KBM-7 (cell line): Measurements from ENCODE around the gene ICAM5.
A peak's percentile ranks its signal among the peaks of the same experiment; 100 is the strongest.
"Not testable (repeated sequence)": the region's sequence is repeated elsewhere in the genome, so short reads cannot be mapped to it uniquely, and the experiment has no call there.

ENCODE experiments used
- DNase-seq: peaks from one replicate; pipeline ENCODE4 v3.0.0-alpha.2; 2015
- in situ Hi-C: fragments of 300-500 bp; cut with MboI; formaldehyde crosslinking; loops from 2 replicates; pipeline ENCODE4 v1.14.3; 2020; ENCODE audit warnings: low sequenced_read_pairs, low pct_unique_long_range_greater_than_20kb, mixed read lengths

ICAM5 gene

DNA sequence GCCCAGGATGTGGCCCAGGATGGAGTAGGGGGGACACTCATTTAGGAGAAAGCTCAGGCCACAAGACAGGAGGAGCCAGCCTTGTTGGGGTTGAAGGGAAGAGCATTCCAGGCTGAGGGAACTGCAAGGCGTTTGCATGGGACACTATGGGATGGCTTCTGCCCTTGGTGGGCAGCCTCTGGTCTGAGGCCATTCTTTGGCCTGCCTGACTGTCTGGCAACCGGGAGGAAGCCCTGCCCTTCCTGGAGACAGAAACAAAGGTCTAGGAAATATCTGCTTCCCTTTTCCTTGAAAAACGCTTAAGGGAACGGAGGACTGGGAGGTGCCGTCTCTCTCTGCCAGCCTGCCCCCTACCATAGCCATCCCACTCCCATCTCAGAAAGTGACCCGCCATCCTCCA lies 21.7 kb upstream of the ICAM5 start:
- in situ Hi-C loops = loop anchor here (10.0 kb wide), 1 partner anchor 127 kb away; no protein-coding TSS in a partner anchor
- no peak for DNase-seq

DNA sequence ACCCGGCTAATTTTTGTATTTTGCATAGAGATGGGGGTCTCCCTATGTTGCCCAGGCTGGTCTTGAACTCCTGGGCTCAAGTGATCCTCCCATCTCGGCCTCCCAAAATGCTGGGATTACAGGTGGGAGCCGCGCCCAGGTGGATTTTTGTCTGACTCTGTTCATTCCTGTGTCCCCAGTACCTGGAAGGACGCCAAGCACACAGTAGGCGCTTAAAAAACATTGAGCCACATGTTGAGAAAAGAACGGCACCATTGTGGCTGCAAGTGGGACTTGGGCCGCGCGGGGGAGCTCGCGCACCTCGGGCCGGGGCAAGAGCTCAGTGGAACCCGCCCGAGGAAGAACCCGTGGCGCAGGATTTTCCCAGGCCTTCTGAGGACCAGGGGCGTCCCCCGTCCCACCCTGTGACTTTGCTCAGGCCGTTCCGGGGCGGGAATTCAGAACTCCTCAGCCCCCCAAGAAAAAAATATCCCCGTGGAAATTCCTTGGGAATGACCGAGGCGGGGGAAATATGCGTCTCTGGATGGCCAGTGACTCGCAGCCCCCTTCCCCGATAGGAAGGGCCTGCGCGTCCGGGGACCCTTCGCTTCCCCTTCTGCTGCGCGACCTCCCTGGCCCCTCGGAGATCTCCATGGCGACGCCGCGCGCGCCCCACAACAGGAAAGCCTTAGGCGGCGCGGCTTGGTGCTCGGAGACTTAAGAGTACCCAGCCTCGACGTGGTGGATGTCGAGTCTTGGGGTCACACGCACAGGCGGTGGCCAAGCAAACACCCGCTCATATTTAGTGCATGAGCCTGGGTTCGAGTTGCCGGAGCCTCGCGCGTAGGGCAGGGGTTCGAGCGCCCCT lies 20.2 kb upstream of the ICAM5 start:
- in situ Hi-C loops = loop anchor here (10.0 kb wide), 1 partner anchor 125 kb away; no protein-coding TSS in a partner anchor
- DNase-seq = peak; percentile 90

DNA sequence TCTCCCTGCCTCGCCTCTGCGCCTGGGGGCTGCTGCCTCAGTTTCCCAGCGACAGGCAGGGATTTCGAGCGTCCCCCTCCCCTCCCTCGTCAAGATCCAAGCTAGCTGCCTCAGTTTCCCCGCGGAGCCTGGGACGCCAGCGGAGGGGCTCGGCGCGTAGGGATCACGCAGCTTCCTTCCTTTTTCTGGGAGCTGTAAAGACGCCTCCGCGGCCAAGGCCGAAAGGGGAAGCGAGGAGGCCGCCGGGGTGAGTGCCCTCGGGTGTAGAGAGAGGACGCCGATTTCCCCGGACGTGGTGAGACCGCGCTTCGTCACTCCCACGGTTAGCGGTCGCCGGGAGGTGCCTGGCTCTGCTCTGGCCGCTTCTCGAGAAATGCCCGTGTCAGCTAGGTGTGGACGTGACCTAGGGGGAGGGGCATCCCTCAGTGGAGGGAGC lies 19.6 kb upstream of the ICAM5 start:
- peak; percentile 87 for DNase-seq
- in situ Hi-C loops = no loop called here

DNA sequence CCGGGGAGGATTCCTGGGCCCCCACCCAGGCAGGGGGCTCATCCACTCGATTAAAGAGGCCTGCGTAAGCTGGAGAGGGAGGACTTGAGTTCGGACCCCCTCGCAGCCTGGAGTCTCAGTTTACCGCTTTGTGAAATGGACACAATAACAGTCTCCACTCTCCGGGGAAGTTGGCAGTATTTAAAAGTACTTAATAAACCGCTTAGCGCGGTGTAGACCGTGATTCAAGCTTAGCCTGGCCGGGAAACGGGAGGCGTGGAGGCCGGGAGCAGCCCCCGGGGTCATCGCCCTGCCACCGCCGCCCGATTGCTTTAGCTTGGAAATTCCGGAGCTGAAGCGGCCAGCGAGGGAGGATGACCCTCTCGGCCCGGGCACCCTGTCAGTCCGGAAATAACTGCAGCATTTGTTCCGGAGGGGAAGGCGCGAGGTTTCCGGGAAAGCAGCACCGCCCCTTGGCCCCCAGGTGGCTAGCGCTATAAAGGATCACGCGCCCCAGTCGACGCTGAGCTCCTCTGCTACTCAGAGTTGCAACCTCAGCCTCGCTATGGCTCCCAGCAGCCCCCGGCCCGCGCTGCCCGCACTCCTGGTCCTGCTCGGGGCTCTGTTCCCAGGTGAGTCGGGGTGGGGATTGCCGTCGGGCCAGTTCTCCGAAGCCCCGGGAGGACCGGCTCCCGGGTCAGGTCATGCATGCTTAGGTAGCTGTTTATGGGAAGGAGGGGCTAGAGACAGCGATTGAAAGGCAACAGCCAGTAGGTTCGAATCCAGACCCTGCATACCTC lies 18.9 kb upstream of the ICAM5 start, which contains the start of gene ICAM1:
Gene ICAM1 (plus strand): TSS at position 505 of the 779 bp plus-strand sequence. CDS start 40 bp downstream, at position 545.
- in situ Hi-C loops = no loop called here
- peak; percentile 82 for DNase-seq

DNA sequence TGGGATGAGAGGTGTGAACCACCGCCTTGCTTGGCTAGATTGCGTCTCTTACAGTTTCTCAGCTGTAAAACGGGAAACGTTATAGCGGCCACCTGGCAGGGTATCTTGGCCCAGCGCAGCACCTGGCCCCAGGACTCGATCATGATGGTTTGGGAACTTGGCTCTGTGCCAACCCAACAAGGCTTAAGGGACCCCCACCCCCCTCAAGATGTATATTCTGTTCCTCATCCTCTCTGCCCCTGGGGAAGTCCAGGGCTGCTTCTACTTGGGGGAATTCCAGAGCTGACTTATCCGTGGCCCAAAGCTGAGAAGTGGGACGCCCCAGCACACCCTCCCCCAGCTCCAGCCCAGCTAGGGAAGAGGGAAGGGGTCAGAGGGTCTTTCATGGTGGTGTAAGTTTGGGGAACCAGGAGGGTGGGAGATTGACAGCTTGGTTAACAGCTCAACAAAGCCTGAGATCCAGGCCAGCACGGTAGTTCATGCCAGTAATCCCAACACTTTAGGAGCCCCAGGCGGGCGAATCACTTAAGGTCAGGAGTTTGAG lies 18.1 kb upstream of the ICAM5 start:
- no peak for DNase-seq
- in situ Hi-C loops = no loop called here

DNA sequence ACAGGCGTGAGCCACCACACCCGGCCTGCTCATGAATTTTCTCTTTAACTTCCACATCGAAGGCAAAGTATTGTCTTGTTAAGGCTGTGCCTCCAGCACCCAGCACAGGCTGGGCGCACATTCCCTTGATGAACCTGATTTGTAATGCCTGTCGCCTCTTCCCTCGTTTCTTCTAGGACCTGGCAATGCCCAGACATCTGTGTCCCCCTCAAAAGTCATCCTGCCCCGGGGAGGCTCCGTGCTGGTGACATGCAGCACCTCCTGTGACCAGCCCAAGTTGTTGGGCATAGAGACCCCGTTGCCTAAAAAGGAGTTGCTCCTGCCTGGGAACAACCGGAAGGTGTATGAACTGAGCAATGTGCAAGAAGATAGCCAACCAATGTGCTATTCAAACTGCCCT lies 15.2 kb upstream of the ICAM5 start:
- DNase-seq = no peak
- in situ Hi-C loops = no loop called here

DNA sequence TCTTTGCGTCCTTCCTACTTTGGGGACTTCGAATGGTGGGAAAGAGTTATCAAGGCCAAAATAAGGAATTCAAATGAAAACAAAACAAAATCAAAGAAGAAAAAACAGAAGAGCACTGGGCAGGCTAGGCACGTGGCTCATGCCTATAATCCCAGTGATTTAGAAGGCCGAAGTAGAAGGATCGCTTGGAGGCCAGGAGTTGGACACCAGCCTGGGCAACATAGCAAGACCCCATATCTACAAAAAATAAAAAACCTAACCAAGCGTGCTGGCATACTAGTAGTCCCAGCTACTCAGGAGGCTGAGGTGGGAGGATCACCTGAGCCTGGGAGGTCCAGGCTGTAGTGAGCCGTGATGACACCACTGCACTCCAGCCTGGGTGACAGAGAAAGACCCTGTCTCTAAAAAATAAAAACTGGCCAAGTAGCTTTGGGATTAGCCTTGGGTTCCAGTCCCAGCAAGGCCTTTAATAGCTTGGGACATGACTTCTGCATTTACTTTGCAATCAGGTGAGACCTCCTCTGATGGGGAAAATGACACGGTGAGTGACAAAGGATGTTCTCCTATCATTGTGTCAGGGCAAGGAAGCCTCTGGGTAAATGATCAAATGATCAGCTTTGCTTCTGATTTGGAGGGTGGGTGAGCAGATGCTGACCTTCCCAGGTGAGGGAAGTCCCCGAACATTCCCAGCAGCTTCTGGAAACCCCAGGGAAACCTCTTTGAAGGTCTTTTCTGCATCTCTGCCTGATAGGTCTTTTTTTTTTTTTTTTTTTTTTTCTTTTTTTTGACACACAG lies 11.8 kb upstream of the ICAM5 start:
- no peak for DNase-seq
- in situ Hi-C loops = no loop called here

DNA sequence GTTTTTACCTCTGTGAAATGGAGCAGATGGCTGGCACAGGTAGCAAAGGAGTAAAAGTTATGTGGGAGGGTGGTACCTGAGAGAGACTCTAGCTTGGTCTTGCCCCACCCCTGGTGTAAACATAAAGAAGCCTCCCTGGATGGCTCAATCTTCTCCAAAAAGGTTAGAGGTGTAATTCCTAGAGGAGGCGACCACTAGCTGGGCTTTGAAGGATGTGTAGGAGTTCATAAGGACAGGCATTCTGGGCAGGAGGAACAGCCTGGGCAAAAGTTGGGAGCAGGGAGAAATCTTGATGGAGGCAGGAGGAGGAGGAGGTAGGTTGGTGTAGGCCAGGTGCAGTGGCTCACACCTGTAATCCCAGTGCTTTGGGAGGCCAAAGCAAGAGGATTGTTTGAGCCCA lies 10.8 kb upstream of the ICAM5 start:
- in situ Hi-C loops = no loop called here

DNA sequence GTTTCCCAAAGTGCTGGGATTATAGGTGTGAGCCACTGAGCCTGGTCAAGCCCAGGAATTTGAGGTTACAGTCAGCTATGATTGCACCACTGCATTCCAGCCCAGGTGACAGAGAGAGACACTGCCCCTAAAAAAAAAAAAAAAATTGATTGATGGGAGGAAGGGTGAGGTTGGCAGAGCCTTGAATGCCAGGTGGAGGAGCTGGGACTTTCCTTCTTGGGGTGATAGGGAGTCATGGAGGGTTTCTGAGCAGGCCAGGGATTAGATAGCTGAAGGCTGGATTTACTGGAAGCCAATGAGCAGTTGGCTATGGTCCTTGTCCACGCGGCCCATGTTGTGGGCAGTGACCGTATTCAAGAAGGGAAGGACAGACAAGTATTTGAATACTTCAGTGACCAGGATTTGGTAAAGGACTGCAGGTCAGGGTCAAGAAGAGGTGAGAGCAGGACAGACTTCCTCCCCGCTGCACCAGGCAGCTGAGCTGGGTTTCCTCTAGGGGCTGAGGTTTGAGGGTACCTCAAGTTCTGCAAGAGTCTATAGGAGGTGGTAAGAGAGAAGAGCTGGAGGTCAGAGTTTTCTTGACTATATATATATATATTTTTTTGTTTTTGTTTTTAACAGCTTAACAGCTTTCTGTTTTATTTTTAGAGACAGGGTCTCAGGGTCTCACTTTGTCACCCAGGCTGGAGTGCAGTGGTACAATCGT lies 9.9 kb upstream of the ICAM5 start:
- in situ Hi-C loops = no loop called here
- no peak for DNase-seq

More for the DNA sequence above, 10.8 kb upstream of the ICAM5 start:
- no peak for DNase-seq

DNA sequence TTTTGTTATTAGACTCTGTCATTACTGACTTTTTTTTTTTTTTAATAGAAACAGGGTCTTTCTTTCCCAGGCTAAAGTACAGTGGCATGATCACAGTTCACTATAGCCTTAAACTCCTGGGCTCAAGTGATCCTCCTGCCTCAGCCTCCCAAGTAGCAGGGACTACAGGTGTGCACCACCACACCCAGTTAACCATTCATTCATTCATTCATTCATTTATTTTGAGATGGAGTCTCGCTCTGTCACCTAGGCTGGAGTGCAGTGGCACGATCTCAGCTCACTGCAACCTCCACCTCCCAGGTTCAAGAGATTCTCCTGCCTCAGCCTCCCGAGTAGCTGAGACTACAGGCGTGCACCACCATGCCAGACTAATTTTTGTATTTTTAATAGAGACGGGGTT lies 7.7 kb upstream of the ICAM5 start:
- in situ Hi-C loops, DNase-seq: not testable (repeated sequence)

DNA sequence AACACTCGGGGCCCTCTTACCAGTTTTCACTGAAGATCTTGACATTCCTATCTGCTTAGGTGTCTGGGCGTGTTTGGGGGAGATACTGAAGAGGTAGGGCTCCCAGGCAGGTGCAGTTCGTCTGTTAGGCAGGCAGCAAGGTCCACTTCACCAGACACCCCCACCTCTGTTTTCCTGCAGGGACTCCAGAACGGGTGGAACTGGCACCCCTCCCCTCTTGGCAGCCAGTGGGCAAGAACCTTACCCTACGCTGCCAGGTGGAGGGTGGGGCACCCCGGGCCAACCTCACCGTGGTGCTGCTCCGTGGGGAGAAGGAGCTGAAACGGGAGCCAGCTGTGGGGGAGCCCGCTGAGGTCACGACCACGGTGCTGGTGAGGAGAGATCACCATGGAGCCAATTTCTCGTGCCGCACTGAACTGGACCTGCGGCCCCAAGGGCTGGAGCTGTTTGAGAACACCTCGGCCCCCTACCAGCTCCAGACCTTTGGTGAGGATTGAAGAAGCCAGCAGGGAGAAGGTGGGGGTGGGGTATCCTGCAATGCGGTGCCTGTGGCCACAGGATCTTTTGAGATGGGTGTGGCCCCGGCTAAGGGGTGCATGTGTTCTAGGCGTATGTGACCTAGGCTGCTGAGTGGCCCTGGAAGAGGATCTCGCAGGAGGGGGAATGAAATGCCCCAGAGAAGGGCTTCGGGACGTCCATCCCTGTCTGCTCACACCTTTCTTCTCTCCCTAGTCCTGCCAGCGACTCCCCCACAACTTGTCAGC lies 6.3 kb upstream of the ICAM5 start:
- in situ Hi-C loops = no loop called here
- DNase-seq = no peak

DNA sequence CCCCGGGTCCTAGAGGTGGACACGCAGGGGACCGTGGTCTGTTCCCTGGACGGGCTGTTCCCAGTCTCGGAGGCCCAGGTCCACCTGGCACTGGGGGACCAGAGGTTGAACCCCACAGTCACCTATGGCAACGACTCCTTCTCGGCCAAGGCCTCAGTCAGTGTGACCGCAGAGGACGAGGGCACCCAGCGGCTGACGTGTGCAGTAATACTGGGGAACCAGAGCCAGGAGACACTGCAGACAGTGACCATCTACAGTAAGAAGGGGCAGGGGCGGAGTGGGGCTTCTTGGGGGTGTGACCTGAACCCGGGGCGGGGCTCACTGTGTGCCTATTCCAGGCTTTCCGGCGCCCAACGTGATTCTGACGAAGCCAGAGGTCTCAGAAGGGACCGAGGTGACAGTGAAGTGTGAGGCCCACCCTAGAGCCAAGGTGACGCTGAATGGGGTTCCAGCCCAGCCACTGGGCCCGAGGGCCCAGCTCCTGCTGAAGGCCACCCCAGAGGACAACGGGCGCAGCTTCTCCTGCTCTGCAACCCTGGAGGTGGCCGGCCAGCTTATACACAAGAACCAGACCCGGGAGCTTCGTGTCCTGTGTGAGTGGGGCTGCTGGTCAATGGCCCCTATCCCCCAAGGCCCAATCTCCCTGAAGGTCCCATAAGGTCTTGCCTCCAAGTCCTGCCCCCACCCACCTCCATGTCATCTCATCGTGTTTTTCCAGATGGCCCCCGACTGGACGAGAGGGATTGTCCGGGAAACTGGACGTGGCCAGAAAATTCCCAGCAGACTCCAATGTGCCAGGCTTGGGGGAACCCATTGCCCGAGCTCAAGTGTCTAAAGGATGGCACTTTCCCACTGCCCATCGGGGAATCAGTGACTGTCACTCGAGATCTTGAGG lies 5.4 kb upstream of the ICAM5 start:
- no peak for DNase-seq
- in situ Hi-C loops = no loop called here

DNA sequence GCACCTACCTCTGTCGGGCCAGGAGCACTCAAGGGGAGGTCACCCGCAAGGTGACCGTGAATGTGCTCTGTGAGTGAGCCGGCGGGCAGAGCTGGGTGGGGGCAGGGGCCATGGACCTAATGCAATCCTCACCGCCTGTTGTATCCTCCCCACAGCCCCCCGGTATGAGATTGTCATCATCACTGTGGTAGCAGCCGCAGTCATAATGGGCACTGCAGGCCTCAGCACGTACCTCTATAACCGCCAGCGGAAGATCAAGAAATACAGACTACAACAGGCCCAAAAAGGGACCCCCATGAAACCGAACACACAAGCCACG lies 4.8 kb upstream of the ICAM5 start:
- no peak for DNase-seq
- in situ Hi-C loops = no loop called here

DNA sequence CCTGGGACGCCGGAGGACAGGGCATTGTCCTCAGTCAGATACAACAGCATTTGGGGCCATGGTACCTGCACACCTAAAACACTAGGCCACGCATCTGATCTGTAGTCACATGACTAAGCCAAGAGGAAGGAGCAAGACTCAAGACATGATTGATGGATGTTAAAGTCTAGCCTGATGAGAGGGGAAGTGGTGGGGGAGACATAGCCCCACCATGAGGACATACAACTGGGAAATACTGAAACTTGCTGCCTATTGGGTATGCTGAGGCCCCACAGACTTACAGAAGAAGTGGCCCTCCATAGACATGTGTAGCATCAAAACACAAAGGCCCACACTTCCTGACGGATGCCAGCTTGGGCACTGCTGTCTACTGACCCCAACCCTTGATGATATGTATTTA lies 4.4 kb upstream of the ICAM5 start:
- in situ Hi-C loops = no loop called here

DNA sequence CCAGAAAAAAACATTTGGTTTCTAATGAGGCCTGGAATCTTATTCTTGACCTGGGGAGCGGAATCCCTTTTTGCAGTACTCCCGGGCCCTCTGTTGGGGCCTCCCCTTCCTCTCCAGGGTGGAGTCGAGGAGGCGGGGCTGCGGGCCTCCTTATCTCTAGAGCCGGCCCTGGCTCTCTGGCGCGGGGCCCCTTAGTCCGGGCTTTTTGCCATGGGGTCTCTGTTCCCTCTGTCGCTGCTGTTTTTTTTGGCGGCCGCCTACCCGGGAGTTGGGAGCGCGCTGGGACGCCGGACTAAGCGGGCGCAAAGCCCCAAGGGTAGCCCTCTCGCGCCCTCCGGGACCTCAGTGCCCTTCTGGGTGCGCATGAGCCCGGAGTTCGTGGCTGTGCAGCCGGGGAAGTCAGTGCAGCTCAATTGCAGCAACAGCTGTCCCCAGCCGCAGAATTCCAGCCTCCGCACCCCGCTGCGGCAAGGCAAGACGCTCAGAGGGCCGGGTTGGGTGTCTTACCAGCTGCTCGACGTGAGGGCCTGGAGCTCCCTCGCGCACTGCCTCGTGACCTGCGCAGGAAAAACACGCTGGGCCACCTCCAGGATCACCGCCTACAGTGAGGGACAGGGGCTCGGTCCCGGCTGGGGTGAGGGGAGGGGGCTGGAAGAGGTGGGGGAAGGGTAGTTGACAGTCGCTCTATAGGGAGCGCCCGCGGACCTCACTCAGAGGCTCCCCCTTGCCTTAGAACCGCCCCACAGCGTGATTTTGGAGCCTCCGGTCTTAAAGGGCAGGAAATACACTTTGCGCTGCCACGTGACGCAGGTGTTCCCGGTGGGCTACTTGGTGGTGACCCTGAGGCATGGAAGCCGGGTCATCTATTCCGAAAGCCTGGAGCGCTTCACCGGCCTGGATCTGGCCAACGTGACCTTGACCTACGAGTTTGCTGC lies 2.7 kb upstream of the ICAM5 start, which contains the start of gene ICAM4:
Gene ICAM4 (plus strand): TSS at position 153 of the 935 bp plus-strand sequence. CDS start 58 bp downstream, at position 211.
- in situ Hi-C loops = no loop called here
- peak; percentile 92 for DNase-seq

More for the DNA sequence above, 4.4 kb upstream of the ICAM5 start:
- DNase-seq = peak; percentile 40

DNA sequence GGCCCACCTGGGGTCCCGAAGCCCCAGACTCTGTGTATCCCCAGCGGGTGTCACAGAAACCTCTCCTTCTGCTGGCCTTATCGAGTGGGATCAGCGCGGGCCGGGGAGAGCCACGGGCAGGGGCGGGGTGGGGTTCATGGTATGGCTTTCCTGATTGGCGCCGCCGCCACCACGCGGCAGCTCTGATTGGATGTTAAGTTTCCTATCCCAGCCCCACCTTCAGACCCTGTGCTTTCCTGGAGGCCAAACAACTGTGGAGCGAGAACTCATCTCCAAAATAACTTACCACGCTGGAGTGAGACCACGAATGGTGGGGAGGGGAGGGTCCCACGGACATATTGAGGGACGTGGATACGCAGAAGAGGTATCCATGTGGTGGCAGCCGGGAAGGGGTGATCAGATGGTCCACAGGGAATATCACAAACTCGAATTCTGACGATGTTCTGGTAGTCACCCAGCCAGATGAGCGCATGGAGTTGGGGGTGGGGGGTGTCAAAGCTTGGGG lies 1.0 kb upstream of the ICAM5 start:
- peak; percentile 87 for DNase-seq
- in situ Hi-C loops = no loop called here
